ENCODE measurements around the gene IL22RA2. TPM values are rescaled to one million over a fixed set of nuclear protein-coding genes. Genes with fewer than 3 reads are reported as not detected.
"Not testable (repeated sequence)": the region's sequence is repeated elsewhere in the genome, so short reads cannot be mapped to it uniquely, and the experiment has no call there.

IL22RA2 gene
- total and polyA plus RNA-seq, 2 experiments from 2014 or later, result not detected

DNA sequence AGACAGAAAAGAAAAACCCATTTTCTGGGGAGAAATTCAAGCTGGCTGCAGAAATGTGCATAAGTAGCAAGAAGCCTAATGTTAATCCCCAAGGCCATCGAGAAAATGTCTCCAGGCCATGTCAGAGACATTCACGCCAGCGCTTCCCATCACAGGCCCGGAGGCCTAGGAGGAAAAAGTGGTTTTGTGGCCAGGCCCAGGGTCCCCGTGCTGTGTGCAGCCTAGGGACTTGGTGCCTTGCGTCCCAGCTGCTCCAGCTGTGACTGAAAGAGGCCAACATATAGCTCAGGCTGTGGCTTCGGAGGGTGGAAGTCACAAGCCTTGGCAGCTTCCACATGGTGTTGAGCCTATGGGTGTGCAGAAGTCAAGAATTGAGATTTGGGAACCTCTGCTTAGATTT, 34.8 kb upstream of the IL22RA2 start:
- Histone ChIP-seq H3K4me1 (ENCODE audit: insufficient read depth) (peaks cover 11% of the 10 kb centered on the region), H3K9me2 (ENCODE audit: insufficient read depth) (no peaks in the 10 kb centered on the region), H3K27ac (no peak overlapping the region), H4K20me1 (ENCODE audit: insufficient read depth) (no peaks in the 10 kb centered on the region), H3K27me3 (replicated peaks; ENCODE audit: insufficient read depth) (no peaks in the 10 kb centered on the region), H3K9ac (no peak overlapping the region), H2AFZ (no peak overlapping the region), H3K79me2 (ENCODE audit: insufficient read depth) (peaks cover 80% of the 10 kb centered on the region), H3K4me3 (no peak overlapping the region), H3K9me3 (ENCODE audit: low read depth) (no peaks in the 10 kb centered on the region), H3K4me2 (ENCODE audit: unreplicated experiment) (no peak overlapping the region), H3F3A (ENCODE audit: insufficient read depth) (no peaks in the 10 kb centered on the region), H3K36me3 (ENCODE audit: low read depth) (peaks cover 26% of the 10 kb centered on the region)
- in situ Hi-C loops (cut with MboI), result no loop called here
- no peak for DNase-seq
- TF ChIP-seq EZH2phosphoT487 (IDR thresholded peaks at IDR 0.05; ENCODE audit: insufficient read depth, low read depth), result no peak
- TF ChIP-seq EZH2 (IDR thresholded peaks at IDR 0.05; ENCODE audit: insufficient read depth, poor library complexity, severe bottlenecking), result no peak
- WGBS, 2 experiments (ENCODE audit: low coverage in 1 of 2, low lambda C conversion rate in 2 of 2, missing lambda C conversion rate in 2 of 2), result 98 to 100% methylated on average over 7 of the region's 7 CpGs

DNA sequence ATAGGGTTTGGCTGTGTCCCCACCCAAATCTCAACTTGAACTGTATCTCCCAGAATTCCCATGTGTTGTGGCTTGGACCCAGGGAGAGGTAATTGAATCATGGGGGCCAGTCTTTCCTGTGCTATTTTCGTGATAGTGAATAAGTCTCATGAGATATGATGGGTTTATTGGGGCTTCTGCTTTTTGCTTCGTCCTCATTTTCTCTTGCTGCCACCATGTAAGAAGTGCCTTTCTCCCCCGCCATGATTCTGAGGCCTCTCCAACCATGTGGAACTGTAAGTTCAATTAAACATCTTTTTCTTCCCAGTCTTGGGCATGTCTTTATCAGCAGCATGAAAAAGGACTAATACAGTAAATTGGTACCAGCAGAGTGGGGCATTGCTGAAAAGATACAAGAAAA, 34.0 kb upstream of the IL22RA2 start:
- H3K9ac ChIP-seq; H3K9me3 ChIP-seq (ENCODE audit: low read depth); H3F3A ChIP-seq (ENCODE audit: insufficient read depth); DNase-seq; H4K20me1 ChIP-seq (ENCODE audit: insufficient read depth); H3K27ac ChIP-seq; H3K4me3 ChIP-seq; in situ Hi-C loops (cut with MboI); H3K9me2 ChIP-seq (ENCODE audit: insufficient read depth); H3K4me2 ChIP-seq (ENCODE audit: unreplicated experiment); H2AFZ ChIP-seq; H3K27me3 ChIP-seq (replicated peaks; ENCODE audit: insufficient read depth): not testable (repeated sequence)
- WGBS, 2 experiments (ENCODE audit: low coverage in 1 of 2, low lambda C conversion rate in 2 of 2, missing lambda C conversion rate in 2 of 2), result 91 to 98% methylated on average over 3 of the region's 3 CpGs
- H3K4me1 ChIP-seq (ENCODE audit: insufficient read depth), result peaks cover 11% of the 10 kb centered on the region
- peaks cover 72% of the 10 kb centered on the region for H3K79me2 ChIP-seq (ENCODE audit: insufficient read depth)
- H3K36me3 ChIP-seq (ENCODE audit: low read depth), result peaks cover 33% of the 10 kb centered on the region

DNA sequence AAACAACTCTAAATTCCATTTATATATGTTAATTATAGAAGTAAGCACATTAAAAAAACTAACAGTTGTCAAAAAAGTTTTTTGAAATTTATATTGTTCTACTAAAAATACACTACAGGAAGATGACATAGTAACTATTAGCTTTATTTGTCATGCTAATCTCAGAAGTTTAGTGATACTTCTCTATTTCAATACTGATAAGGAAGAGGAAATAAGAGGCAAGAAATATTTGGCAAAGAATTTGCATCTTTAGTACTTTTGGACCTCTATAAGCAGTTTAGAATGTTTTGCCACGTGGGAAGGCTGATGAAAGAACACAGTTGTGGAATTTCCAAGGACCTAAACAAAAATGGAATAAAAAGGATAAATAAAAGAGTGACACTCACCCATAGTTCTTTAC, 33.1 kb upstream of the IL22RA2 start:
- no peaks in the 10 kb centered on the region for H3K27me3 ChIP-seq (replicated peaks; ENCODE audit: insufficient read depth)
- H3K9me3 ChIP-seq (ENCODE audit: low read depth), result no peaks in the 10 kb centered on the region
- DNase-seq, result no peak
- no peaks in the 10 kb centered on the region for H3K9me2 ChIP-seq (ENCODE audit: insufficient read depth)
- WGBS, 2 experiments (ENCODE audit: low coverage in 1 of 2, low lambda C conversion rate in 2 of 2, missing lambda C conversion rate in 2 of 2), result 93 to 95% methylated on average over 1 of the region's 1 CpG
- peaks cover 11% of the 10 kb centered on the region for H3K4me1 ChIP-seq (ENCODE audit: insufficient read depth)
- peaks cover 33% of the 10 kb centered on the region for H3K36me3 ChIP-seq (ENCODE audit: low read depth)
- no peaks in the 10 kb centered on the region for H4K20me1 ChIP-seq (ENCODE audit: insufficient read depth)
- H2AFZ ChIP-seq, result no peak overlapping the region
- peaks cover 63% of the 10 kb centered on the region for H3K79me2 ChIP-seq (ENCODE audit: insufficient read depth)
- TF ChIP-seq EZH2 (IDR thresholded peaks at IDR 0.05; ENCODE audit: insufficient read depth, poor library complexity, severe bottlenecking), result no peak
- no peak for TF ChIP-seq EZH2phosphoT487 (IDR thresholded peaks at IDR 0.05; ENCODE audit: insufficient read depth, low read depth)
- H3K4me2 ChIP-seq (ENCODE audit: unreplicated experiment), result no peak overlapping the region
- no peak overlapping the region for H3K27ac ChIP-seq
- in situ Hi-C loops (cut with MboI), result no loop called here
- H3K9ac ChIP-seq, result no peak overlapping the region
- H3K4me3 ChIP-seq, result no peak overlapping the region
- H3F3A ChIP-seq (ENCODE audit: insufficient read depth), result no peaks in the 10 kb centered on the region

DNA sequence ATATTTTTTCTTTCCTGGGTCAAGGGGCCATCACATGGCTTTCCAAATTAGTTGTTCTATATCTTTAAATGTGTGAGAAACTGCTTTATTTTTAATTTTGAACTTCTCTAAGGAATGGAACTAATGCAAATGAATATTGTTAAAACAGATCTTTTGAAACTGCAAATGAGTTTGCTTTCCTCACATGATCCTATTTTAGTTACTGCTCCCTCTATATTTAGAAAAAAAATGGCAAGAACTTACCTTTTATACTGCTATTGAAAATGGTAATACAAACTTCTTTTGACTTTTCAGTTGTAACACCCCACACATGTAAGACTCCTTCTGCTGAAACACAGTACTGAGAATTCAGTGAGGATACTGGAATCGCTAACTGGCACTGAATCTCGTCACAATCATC, 29.8 kb upstream of the IL22RA2 start:
- no peak for DNase-seq
- Histone ChIP-seq H3F3A (ENCODE audit: insufficient read depth) (no peaks in the 10 kb centered on the region), H3K4me1 (ENCODE audit: insufficient read depth) (no peaks in the 10 kb centered on the region), H3K36me3 (ENCODE audit: low read depth) (peaks cover 57% of the 10 kb centered on the region), H3K27ac (no peak overlapping the region), H2AFZ (no peak overlapping the region), H4K20me1 (ENCODE audit: insufficient read depth) (no peaks in the 10 kb centered on the region), H3K4me3 (no peak overlapping the region), H3K9me3 (ENCODE audit: low read depth) (no peaks in the 10 kb centered on the region), H3K9me2 (ENCODE audit: insufficient read depth) (no peaks in the 10 kb centered on the region), H3K9ac (no peak overlapping the region), H3K27me3 (replicated peaks; ENCODE audit: insufficient read depth) (no peaks in the 10 kb centered on the region), H3K4me2 (ENCODE audit: unreplicated experiment) (no peak overlapping the region), H3K79me2 (ENCODE audit: insufficient read depth) (peaks cover 30% of the 10 kb centered on the region)
- 97 to 98% methylated on average over 2 of the region's 2 CpGs for WGBS, 2 experiments (ENCODE audit: low coverage in 1 of 2, low lambda C conversion rate in 2 of 2, missing lambda C conversion rate in 2 of 2)
- in situ Hi-C loops (cut with MboI), result no loop called here
- TF ChIP-seq EZH2phosphoT487 (IDR thresholded peaks at IDR 0.05; ENCODE audit: insufficient read depth, low read depth) (no peak), EZH2 (IDR thresholded peaks at IDR 0.05; ENCODE audit: insufficient read depth, poor library complexity, severe bottlenecking) (no peak)

DNA sequence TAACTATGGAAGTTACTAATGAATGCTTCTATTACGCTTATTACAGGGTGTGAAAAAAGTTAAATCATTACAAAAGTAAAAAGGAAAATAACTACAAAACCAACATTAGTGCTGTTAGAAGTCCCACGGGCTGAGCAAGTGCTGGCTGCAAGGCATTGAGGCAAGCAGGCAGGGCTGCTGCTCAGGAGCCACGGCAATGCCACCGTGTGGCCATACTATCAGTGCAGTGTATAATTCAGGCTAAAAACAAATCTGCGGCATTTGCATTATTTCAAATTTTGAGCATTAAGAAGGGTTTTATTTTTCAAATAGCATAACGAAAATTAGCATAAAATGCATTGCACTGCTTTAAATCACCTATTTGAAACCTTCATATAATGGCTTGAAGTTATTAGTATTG, 28.6 kb upstream of the IL22RA2 start:
- Histone ChIP-seq H3K79me2 (ENCODE audit: insufficient read depth) (peaks cover 18% of the 10 kb centered on the region), H3K4me1 (ENCODE audit: insufficient read depth) (no peaks in the 10 kb centered on the region), H4K20me1 (ENCODE audit: insufficient read depth) (no peaks in the 10 kb centered on the region), H3K27me3 (replicated peaks; ENCODE audit: insufficient read depth) (no peaks in the 10 kb centered on the region), H3K9me3 (ENCODE audit: low read depth) (no peaks in the 10 kb centered on the region), H3K4me3 (no peak overlapping the region), H2AFZ (no peak overlapping the region), H3K36me3 (ENCODE audit: low read depth) (peaks cover 67% of the 10 kb centered on the region), H3K9me2 (ENCODE audit: insufficient read depth) (no peaks in the 10 kb centered on the region), H3K27ac (no peak overlapping the region), H3F3A (ENCODE audit: insufficient read depth) (no peaks in the 10 kb centered on the region), H3K4me2 (ENCODE audit: unreplicated experiment) (no peak overlapping the region), H3K9ac (no peak overlapping the region)
- TF ChIP-seq EZH2 (IDR thresholded peaks at IDR 0.05; ENCODE audit: insufficient read depth, poor library complexity, severe bottlenecking) (no peak), EZH2phosphoT487 (IDR thresholded peaks at IDR 0.05; ENCODE audit: insufficient read depth, low read depth) (no peak)
- 94% methylated on average over 6 of the region's 6 CpGs for WGBS, 2 experiments (ENCODE audit: low coverage in 1 of 2, low lambda C conversion rate in 2 of 2, missing lambda C conversion rate in 2 of 2)
- DNase-seq, result no peak
- in situ Hi-C loops (cut with MboI), result no loop called here
